ENCODE measurements around the gene CRTAP.
"Not testable (repeated sequence)": the region's sequence is repeated elsewhere in the genome, so short reads cannot be mapped to it uniquely, and the experiment has no call there.

The CRTAP gene

DNA sequence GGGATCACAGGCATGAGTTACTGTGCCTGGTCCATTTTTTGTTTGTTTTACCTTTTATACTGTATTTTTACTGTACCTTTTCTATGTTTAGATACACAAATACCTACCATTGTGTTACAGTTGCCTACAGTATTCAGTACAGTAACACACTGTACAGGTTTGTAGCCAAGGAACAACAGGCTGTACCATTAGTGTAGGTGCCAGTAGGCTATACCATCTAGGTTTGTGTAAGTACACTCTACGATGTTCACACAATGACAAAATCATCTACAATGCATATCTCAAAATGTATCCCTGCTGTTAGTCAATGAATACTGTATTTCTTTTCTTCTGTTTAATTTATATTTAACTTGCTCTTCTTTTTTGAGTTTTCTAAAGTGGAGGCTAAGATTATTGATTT lies 67.8 kb downstream of the CRTAP start:
- DNase-seq, result not testable (repeated sequence)

DNA sequence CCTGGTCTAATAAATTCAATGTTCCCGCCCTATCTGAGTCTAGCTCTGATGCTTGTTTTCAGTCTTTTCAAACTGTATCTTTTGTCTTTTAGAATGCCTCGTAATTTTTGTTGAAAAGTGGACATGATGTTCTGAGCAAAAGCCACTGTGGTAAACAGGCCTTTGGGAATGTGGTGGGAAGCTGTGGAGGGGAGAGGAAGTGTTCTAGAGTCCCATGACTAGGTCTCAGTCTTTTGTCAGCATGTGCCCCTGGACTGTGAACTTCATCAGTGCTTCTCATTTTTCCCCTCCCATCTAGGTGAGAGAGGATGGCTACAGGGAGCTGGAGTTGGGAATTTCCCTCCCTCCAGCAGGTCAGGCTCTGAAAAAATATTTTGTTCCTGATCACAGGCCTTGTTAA lies 71.0 kb downstream of the CRTAP start:
- DNase-seq, result no peak

GRCh38 chr3:33186524-33187367 lies 72.9 kb downstream of the CRTAP start:
- DNase-seq, result no peak

- DNase-seq, result no peak
These were observed 73.5 kb downstream of the CRTAP start for GRCh38 chr3:33187368-33187634.

GRCh38 chr3:33194303-33194702 lies 80.5 kb downstream of the CRTAP start:
- DNase-seq, result no peak

GRCh38 chr3:33196538-33196937 lies 82.7 kb downstream of the CRTAP start:
- no peak for DNase-seq

Data from NCI-H526 (cell line).